Stimulated activated naive CD8-positive, alpha-beta T cell treated with anti-CD3 and anti-CD28 coated beads, Interleukin-15, Interleukin-2, amounts not matched to agents 100 ng/mL and 50 ng/mL, for 24 hours (primary cell): Measurements from ENCODE around the gene ZNF335.
"Not testable (repeated sequence)": the region's sequence is repeated elsewhere in the genome, so short reads cannot be mapped to it uniquely, and the experiment has no call there.

Source experiments
- H3K27ac Mint-ChIP-seq: one replicate; pipeline ENCODE4 v1.8.0; 2021; ENCODE audit warnings: mild to moderate bottlenecking, mixed read lengths
- H3K27me3 Mint-ChIP-seq: one replicate; pipeline ENCODE4 v1.8.0; 2021; ENCODE audit warnings: mixed read lengths
- H3K36me3 Mint-ChIP-seq: one replicate; pipeline ENCODE4 v1.8.0; 2021; ENCODE audit warnings: low read depth, mixed read lengths
- H3K4me1 Mint-ChIP-seq: one replicate; pipeline ENCODE4 v1.8.0; 2021; ENCODE audit warnings: low read depth, mixed read lengths
- H3K4me3 Mint-ChIP-seq: one replicate; pipeline ENCODE4 v1.8.0; 2021; ENCODE audit warnings: mild to moderate bottlenecking, mixed read lengths
- H3K9me3 Mint-ChIP-seq: one replicate; pipeline ENCODE4 v1.8.0; 2021; ENCODE audit warnings: mixed read lengths

The ZNF335 gene

DNA sequence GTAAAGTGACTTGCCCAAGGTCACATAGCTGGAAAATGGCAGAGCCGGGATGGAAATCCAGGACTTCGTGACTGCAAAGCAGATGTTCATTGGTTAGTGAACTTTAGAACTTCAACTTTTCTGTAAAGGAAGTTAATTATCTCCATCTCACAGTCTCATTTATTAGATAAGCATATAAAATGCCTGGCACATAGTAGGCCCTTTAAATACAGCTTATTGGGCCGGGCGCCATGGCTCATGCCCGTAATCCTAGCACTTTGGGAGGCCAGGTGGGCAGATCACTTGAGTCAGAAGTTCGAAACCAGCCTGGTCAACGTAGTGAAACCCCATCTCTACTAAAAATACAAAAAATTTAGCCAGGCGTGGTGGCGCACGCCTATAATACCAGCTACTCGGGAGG is 35.0 kb upstream of the ZNF335 start:
- Mint-ChIP-seq H3K9me3 (no peaks in the 10 kb centered on the region), H3K27me3 (peaks cover 42% of the 10 kb centered on the region), H3K4me1 (peaks cover 81% of the 10 kb centered on the region), H3K4me3 (no peak overlapping the region), H3K36me3 (no peaks in the 10 kb centered on the region), H3K27ac (no peak overlapping the region)

DNA sequence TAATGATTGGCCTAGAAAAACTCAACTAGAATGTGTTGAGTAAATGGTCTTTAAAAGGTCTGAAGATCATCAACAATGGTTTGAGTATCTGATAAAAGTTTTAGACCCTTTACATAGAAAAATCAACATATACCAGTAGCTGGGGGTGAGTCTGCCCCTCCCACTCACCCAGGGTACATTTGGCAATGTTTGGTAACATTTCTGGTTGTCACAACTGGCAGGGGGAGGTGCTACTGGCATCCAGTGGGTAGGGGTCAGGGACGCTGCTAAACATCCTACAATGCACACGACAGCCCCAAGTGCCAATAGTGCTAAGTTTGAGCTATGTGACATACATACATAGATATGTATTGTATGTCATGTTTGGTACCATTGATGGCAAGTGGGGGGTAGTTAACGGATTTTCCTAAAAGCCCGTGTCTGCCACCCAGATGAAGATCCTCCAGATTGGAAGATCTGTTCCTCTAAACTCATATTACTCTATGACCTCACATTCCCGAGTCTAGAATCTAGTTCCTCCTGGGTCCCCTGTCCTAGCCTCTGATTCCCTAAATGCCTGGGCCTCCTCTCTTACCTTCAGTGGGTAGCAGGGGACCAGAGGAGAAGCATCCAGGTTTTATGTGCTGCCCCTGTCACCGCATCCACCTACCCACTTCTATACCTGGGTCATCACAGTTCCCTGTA is 34.2 kb upstream of the ZNF335 start:
- Mint-ChIP-seq H3K4me1 (peaks cover 80% of the 10 kb centered on the region), H3K27me3 (peaks cover 34% of the 10 kb centered on the region), H3K36me3 (no peaks in the 10 kb centered on the region), H3K9me3 (no peaks in the 10 kb centered on the region), H3K27ac (no peak overlapping the region), H3K4me3 (no peak overlapping the region)

DNA sequence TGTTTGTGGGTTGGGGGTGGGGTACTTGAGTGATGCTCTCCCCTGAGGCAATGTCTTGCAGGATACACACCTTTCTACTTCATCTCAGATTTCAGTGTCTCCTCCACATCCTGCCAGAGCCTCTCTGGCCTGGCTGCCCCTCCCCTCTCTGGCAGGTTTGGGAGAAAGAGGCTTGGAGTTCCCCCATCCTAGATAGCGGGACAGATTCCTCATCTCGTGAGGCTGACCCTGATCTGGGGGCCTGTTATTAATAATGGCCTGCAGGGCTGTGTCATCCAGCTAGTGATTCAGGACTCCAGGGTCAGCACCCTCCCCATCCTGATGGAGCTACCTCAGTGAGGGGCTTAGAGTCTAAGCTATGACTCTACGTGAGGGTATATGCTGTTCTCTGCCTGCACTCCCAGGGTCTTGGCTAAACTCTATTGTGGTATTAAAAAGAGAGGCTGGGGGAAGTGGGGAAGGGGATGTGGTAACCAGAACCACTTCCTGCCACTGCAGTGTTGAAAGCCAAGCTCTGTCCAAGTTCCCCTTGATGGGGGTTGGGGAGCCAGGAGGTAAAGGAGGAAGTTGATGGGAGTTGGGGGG is 33.0 kb upstream of the ZNF335 start:
- Mint-ChIP-seq H3K27me3 (peaks cover 23% of the 10 kb centered on the region), H3K36me3 (no peaks in the 10 kb centered on the region), H3K27ac (no peak overlapping the region), H3K9me3 (no peaks in the 10 kb centered on the region), H3K4me3 (peak overlapping the region; percentile 52), H3K4me1 (peaks cover 80% of the 10 kb centered on the region)

DNA sequence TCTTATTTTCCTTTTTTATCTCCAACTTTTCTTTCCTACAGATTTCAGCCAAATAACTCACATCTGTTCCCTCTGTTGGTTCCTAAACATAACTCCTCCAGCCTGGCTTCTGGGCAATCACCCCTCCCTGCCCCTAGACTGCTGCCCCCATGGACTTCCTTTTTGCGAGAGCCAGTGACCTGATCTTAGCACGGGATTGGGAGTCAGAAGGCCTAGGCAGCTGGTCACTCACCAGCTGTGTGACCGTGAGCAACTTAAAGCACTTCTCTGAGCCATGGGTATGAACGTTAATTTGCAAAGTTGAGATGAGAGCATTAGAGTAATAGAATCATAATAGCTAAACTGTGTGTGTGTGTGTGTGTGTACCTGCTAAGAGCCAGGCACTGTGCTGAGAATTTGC is 32.2 kb upstream of the ZNF335 start:
- no peaks in the 10 kb centered on the region for H3K36me3 Mint-ChIP-seq
- peaks cover 15% of the 10 kb centered on the region for H3K27me3 Mint-ChIP-seq
- H3K9me3 Mint-ChIP-seq, result no peaks in the 10 kb centered on the region
- H3K4me1 Mint-ChIP-seq, result peaks cover 80% of the 10 kb centered on the region
- H3K27ac Mint-ChIP-seq, result peak overlapping the region; percentile 36
- no peak overlapping the region for H3K4me3 Mint-ChIP-seq

DNA sequence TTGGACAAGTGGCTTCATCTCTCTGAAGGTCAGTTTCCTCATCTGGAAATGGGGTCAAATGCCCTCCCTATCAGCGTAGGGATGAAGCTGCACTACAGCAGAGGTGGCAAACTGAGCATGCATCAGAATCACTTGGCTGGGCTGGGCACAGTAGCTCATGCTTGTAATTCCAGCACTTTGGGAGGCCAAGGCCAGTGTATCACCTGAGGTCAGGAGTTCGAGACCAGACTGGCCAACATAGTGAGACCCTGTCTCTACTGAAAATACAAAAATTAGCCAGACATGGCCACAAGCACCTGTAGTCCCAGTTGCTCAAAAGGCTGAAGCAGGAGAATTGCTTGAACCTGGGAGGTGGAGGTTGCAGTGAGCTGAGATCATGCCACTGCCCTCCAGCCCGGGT is 30.0 kb upstream of the ZNF335 start:
- Mint-ChIP-seq H3K4me3 (no peak overlapping the region), H3K36me3 (no peaks in the 10 kb centered on the region), H3K9me3 (no peaks in the 10 kb centered on the region), H3K4me1 (peaks cover 79% of the 10 kb centered on the region), H3K27me3 (peaks cover 14% of the 10 kb centered on the region), H3K27ac (no peak overlapping the region)

DNA sequence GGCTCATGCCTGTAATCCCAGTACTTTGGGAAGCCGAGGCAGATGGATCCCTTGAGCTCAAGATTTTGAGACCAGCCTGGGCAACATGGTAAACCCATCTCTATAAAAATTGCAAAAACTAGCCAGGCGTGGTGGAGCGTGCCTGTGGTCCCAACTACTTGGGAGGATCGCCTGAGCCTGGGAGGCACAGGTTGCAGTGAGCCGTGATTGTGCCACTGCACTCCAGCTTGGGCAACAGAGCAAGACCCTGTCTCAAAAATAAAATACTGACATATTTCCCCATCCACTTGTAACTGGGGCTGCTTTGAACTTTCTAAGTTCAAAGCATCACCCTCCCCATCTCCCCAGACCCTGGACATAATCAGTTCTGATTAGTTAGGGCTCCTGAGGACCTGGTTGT is 29.5 kb upstream of the ZNF335 start:
- no peak overlapping the region for H3K27ac Mint-ChIP-seq
- no peaks in the 10 kb centered on the region for H3K9me3 Mint-ChIP-seq
- H3K4me1 Mint-ChIP-seq, result peaks cover 78% of the 10 kb centered on the region
- H3K4me3 Mint-ChIP-seq, result no peak overlapping the region
- H3K27me3 Mint-ChIP-seq, result peaks cover 9% of the 10 kb centered on the region
- no peaks in the 10 kb centered on the region for H3K36me3 Mint-ChIP-seq

DNA sequence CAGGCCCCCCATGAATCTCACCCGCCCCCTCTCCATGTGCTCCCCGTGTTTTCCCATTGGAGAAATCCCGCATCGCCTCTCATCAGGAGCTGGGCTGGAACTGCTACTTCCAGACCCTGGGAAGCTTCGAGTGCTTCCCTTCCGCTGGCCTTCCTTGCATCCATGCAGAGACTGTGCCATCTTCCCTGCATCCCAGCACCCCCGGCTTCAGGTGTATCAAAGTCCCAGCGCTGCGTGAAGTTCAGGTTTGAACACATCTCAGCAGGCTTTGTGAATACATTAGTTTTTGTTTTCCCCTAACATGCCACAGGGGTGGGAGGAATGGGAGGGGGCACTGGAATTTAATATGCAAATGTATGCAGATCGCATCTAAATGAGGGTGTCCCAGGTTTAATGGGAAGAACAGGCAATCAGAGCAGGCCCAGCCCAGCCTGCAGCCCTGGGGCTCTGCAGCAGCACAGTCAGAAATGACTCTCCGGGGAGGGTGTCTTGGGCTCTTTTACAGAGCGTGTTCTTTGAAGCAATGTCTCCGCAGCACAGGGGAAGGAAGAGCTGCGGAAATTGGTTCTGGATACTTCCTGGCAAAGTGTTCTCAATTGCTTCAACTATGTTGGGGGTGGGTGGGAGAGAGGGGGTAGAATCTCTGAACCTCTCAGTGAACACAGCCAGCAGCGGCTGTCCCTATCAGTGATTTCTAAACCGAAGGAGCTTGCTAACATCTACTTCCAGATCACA is 28.4 kb upstream of the ZNF335 start:
- Mint-ChIP-seq H3K27ac (no peak overlapping the region), H3K36me3 (no peaks in the 10 kb centered on the region), H3K4me1 (peaks cover 70% of the 10 kb centered on the region), H3K4me3 (no peak overlapping the region), H3K27me3 (peaks cover 7% of the 10 kb centered on the region), H3K9me3 (no peaks in the 10 kb centered on the region)

DNA sequence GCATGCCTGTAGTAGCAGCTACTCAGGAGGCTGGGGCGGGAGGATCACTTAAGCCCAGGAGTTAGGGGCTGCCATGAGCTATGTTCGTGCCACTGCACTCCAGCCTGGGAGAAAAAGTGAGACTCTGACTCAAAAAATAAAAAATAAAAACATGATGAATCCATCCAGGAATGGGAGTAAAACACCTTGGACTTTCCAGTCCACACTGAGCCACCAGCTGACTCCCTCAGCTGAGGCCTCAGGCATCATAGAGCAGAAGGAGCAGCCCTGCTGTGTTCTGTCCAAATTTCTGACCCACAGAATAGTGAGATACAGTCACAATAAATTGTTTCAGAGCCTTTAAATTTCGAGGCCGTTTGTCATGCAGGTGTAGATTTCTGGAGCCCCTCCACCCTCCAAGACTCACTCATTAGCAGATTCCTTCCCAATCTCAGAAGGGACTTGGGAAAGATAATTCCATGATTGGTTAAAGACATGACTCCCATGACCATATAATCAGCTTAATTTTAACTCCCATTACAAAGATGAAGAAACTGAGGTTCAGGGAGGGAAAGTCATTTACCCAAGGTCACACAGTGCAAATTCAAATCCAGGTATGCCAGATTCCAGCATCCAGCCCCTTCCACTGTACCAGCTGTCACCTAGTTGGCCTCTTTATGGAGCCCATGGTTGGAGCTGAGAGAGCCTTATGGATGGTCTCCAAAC is 27.7 kb upstream of the ZNF335 start:
- no peak overlapping the region for H3K27ac Mint-ChIP-seq
- no peaks in the 10 kb centered on the region for H3K36me3 Mint-ChIP-seq
- peaks cover 11% of the 10 kb centered on the region for H3K27me3 Mint-ChIP-seq
- no peak overlapping the region for H3K4me3 Mint-ChIP-seq
- peaks cover 70% of the 10 kb centered on the region for H3K4me1 Mint-ChIP-seq
- no peaks in the 10 kb centered on the region for H3K9me3 Mint-ChIP-seq

DNA sequence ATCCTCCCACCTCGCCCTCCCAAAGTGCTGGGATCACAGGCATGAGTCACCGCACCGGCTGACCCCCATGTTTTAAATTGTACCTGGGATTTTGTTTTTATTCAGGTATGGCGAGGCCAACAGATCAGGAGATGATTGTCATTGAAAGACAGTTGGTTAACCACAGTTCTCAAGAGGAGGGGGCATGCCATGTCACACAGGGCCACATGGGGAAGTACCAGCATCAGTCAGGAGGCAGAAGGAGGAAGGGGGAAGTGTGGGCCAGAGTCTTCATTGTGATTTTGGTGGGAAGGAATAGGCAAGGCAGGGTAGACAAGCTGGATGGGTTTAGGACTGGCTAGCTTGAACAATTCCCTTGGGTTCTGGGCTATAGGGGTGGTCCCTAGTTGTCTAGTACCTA is 26.8 kb upstream of the ZNF335 start:
- H3K9me3 Mint-ChIP-seq, result no peaks in the 10 kb centered on the region
- H3K4me3 Mint-ChIP-seq, result peak overlapping the region; percentile 37
- H3K36me3 Mint-ChIP-seq, result no peaks in the 10 kb centered on the region
- H3K27ac Mint-ChIP-seq, result peak overlapping the region; percentile 75
- H3K27me3 Mint-ChIP-seq, result peaks cover 11% of the 10 kb centered on the region
- H3K4me1 Mint-ChIP-seq, result peaks cover 62% of the 10 kb centered on the region

DNA sequence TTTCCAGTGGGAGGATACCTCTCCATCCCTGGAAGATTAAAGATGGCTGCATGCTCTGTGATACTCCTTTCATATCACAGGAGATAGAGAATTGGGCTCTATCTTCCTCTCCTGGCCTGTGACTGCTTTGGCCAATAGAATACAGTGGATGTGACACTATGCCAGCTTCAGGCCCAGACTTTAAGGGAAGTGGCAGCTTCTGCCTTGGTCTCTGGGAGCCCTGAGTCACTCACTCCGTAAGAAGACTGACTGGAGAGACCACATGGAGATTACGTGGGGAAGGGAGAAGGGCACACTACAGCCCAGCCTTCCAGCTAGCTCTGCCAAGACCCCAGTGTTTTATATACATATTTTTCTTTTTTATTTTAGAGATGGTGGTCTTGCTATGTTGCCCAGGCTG is 26.3 kb upstream of the ZNF335 start:
- Mint-ChIP-seq H3K4me3 (no peak overlapping the region), H3K9me3 (no peaks in the 10 kb centered on the region), H3K36me3 (no peaks in the 10 kb centered on the region), H3K27me3 (peaks cover 8% of the 10 kb centered on the region), H3K27ac (peak overlapping the region; percentile 75), H3K4me1 (peaks cover 60% of the 10 kb centered on the region)

DNA sequence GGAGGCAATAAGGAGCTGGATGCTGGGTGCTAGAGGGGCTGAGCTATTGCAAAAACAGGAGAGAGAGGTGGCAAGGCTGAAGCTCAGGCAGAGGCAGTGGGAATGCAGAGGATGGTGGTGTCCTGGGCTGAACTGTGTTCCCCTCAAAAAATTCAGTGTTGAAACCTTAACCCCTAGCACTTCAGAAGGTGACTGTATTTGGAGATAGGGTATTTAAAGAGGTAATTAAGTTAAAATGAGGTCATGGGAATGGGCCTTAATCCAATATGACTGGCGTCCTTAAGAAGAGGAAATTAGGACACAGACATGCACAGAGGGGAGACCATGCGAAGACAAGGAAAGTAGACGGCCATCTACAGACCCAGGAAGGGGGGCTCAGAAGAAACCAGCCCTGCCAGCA is 25.2 kb upstream of the ZNF335 start:
- Mint-ChIP-seq H3K4me1 (peaks cover 57% of the 10 kb centered on the region), H3K27ac (no peak overlapping the region), H3K27me3 (peaks cover 8% of the 10 kb centered on the region)

DNA sequence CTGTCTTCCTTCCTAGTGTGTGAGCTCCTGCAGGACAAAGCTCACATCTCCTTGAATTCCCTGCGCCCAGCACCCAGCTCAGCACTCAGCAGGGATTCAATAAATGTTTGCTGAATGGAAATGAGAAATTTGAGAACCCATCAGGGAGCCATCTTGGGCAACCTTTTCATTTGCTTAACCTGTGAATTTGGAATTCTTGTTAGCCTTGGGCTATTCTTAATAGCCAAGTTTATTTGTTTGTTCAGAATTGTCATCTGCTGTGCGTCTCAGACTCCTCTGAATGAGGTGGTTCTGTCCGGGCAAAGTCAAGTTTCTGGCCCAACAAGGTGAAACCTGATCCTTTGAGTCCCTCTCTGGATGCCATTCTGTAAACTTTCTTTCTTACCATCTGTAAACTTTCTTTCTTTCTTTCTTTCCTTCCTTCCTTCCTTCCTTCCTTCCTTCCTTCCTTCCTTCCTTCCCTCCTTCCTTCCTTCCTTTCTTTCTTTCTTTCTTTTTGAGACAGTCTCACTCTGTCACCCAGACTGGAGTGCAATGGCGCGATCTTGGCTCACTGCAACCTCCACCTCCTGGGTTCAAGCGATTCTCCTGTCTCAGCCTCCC is 23.6 kb upstream of the ZNF335 start:
- H3K36me3 Mint-ChIP-seq, H3K27me3 Mint-ChIP-seq, H3K4me3 Mint-ChIP-seq, H3K27ac Mint-ChIP-seq, H3K9me3 Mint-ChIP-seq: not testable (repeated sequence)
- peaks cover 44% of the 10 kb centered on the region for H3K4me1 Mint-ChIP-seq

More for the DNA sequence above, 25.2 kb upstream of the ZNF335 start:
- H3K4me3 Mint-ChIP-seq, result no peak overlapping the region
- no peaks in the 10 kb centered on the region for H3K36me3 Mint-ChIP-seq
- no peaks in the 10 kb centered on the region for H3K9me3 Mint-ChIP-seq

DNA sequence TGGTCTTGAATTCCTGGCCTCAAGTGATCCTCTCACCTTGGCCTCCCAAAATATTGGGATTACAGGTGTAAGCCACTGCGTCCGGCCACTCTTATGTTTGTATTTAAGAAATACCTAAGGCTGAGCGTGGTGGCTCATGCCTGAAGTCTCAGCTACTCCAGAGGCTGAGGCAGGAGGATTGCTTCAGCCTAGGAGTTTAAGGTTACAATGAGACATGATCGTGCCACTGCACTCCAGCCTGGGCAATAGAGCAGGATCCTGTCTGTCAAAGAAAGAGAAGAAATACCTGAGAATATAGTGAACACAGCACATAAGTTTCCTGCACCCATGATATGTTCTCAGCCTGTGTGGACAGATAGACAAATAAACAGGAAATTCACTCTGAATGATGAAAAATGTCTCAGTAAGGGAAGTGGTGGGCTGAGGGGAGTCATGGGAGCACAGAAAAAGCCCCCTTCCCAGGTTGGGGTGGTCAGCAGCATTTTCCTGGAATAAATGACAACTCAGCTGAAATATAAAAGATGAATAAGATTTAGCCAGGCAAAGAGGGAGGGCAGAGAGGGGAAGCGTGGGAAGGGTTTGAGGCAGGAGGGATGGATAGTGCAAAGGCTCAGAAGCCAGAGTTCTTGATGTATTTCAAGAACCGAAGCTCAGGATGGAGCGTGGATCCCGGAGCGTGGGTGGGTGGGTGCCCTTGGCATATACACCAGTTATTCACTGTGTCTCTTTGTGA is 22.9 kb upstream of the ZNF335 start:
- Mint-ChIP-seq H3K9me3 (no peaks in the 10 kb centered on the region), H3K36me3 (no peaks in the 10 kb centered on the region), H3K27ac (no peak overlapping the region), H3K27me3 (peaks cover 8% of the 10 kb centered on the region), H3K4me1 (peaks cover 37% of the 10 kb centered on the region), H3K4me3 (no peak overlapping the region)

DNA sequence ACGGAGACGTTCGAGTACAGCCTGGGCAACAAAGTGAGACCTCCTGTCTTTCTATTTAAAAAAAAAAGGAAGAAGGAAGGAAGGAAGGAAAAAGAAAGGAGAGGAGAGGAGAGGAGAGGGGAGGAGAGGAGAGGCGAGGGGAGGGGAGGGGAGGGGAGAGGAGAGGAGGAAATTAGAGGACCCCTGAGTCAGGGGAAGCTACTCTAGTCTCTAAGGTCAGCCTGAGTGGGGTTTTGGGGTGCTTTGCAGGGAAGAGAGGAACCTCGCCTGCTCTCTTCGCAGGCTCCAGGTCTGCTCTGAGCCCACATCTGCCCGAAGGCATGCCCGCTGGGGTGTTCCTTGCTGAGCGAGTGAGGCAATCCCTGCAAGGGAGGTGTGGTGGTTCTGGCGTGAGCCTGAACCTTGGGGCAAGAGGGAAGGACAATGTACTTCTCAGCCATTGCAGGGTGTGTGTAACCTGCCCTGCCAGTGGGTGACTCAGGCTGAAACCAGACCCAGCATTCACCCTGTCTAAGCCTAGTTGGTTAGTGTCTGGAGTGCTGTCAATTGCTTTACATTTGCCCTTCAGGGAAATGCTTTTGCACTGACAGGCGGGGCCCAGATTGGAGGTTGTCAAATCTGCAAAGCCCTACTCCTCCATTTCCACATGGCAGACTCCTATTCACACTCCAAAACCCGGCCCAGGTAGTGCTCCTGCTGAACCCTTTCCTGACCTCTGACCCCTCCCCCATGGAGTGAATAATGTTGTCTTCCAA is 21.4 kb upstream of the ZNF335 start:
- H3K36me3 Mint-ChIP-seq, result no peaks in the 10 kb centered on the region
- peaks cover 8% of the 10 kb centered on the region for H3K27me3 Mint-ChIP-seq
- H3K4me3 Mint-ChIP-seq, result no peak overlapping the region
- H3K4me1 Mint-ChIP-seq, result peaks cover 22% of the 10 kb centered on the region
- no peak overlapping the region for H3K27ac Mint-ChIP-seq
- no peaks in the 10 kb centered on the region for H3K9me3 Mint-ChIP-seq
